ENCODE results near the gene SYDE2. TPM values are rescaled to one million over a fixed set of nuclear protein-coding genes. Genes with fewer than 3 reads are reported as not detected.

Gene SYDE2
- total and polyA plus RNA-seq, 2 experiments from 2014 or later: 5.8 to 20.1 TPM

DNA sequence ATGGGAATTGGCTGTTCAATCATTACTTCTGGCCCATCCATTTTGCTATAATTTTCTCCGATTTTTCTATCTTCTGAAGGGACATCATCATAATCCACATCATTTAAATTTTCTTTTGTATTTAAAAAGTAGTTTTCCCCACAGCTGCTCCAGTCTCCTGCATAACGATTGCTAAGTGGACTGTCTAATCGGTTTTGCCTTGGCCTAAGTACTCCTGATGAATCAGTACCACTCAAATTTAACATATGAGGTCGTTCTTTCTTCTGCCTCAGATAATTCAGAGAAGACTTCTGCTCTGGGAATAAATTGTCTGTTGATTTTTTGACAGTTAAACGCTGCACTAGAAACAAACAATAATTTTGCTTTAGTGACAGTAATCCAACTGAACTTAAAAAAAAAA is 41.9 kb downstream of the SYDE2 start:
- H3K36me3 Mint-ChIP-seq (ENCODE audit: low read depth): 0 out of 3 replicates have a peak, but pooled peaks cover 4% of the 10 kb centered on the region

More for the DNA sequence above, 41.9 kb downstream of the SYDE2 start:
- H2AFZ ChIP-seq: no peak overlapping the region
- Mint-ChIP-seq H3K9me3 (no peaks in the 10 kb centered on the region), H3K4me3 (no peak overlapping the region), H3K27me3 (ENCODE audit: insufficient read depth, low read depth, poor library complexity) (peaks cover 2% of the 10 kb centered on the region), H3K4me1 (no peaks in the 10 kb centered on the region), H3K27ac (no peak overlapping the region)
- H3K79me2 ChIP-seq (replicated peaks; ENCODE audit: insufficient read depth): no peaks in the 10 kb centered on the region
- peaks cover 5% of the 10 kb centered on the region; the same call in 1 of the 2 replicates for H3K36me3 ChIP-seq (ENCODE audit: insufficient read depth)
- H3K27ac ChIP-seq (ENCODE audit: low read depth): no peak overlapping the region
- H3F3A ChIP-seq (replicated peaks; ENCODE audit: low read depth): no peaks in the 10 kb centered on the region
- H3K4me1 ChIP-seq (ENCODE audit: insufficient read depth): no peaks in the 10 kb centered on the region
- H4K20me1 ChIP-seq (replicated peaks; ENCODE audit: insufficient read depth): no peaks in the 10 kb centered on the region
- no peak overlapping the region for H3K4me3 ChIP-seq
- TF ChIP-seq EZH2 (IDR thresholded peaks at IDR 0.05; ENCODE audit: low read depth, unreplicated experiment) (no peak), CREB1 (CRISPR knock-in tag; IDR thresholded peaks at IDR 0.05; ENCODE audit: low read depth) (no peak), ZNF331 (CRISPR knock-in tag; IDR thresholded peaks at IDR 0.05; ENCODE audit: low read depth) (no peak), CTCF (conservative IDR thresholded peaks at IDR 0.05; ENCODE audit: low read depth in 2 of 2) (no peak), POLR2AphosphoS5 (IDR thresholded peaks at IDR 0.05; ENCODE audit: low read depth) (no peak), ETS1 (IDR thresholded peaks at IDR 0.05) (no peak), ZNF114 (CRISPR knock-in tag; IDR thresholded peaks at IDR 0.05) (no peak), NANOG (IDR thresholded peaks at IDR 0.05; ENCODE audit: borderline replicate concordance) (no peak), EZH2phosphoT487 (IDR thresholded peaks at IDR 0.05; ENCODE audit: unreplicated experiment) (no peak), JUNB (IDR thresholded peaks at IDR 0.05; ENCODE audit: unreplicated experiment) (no peak), STAT1 (IDR thresholded peaks at IDR 0.05; ENCODE audit: unreplicated experiment) (no peak)
- TF ChIP-seq, protein P1, sequence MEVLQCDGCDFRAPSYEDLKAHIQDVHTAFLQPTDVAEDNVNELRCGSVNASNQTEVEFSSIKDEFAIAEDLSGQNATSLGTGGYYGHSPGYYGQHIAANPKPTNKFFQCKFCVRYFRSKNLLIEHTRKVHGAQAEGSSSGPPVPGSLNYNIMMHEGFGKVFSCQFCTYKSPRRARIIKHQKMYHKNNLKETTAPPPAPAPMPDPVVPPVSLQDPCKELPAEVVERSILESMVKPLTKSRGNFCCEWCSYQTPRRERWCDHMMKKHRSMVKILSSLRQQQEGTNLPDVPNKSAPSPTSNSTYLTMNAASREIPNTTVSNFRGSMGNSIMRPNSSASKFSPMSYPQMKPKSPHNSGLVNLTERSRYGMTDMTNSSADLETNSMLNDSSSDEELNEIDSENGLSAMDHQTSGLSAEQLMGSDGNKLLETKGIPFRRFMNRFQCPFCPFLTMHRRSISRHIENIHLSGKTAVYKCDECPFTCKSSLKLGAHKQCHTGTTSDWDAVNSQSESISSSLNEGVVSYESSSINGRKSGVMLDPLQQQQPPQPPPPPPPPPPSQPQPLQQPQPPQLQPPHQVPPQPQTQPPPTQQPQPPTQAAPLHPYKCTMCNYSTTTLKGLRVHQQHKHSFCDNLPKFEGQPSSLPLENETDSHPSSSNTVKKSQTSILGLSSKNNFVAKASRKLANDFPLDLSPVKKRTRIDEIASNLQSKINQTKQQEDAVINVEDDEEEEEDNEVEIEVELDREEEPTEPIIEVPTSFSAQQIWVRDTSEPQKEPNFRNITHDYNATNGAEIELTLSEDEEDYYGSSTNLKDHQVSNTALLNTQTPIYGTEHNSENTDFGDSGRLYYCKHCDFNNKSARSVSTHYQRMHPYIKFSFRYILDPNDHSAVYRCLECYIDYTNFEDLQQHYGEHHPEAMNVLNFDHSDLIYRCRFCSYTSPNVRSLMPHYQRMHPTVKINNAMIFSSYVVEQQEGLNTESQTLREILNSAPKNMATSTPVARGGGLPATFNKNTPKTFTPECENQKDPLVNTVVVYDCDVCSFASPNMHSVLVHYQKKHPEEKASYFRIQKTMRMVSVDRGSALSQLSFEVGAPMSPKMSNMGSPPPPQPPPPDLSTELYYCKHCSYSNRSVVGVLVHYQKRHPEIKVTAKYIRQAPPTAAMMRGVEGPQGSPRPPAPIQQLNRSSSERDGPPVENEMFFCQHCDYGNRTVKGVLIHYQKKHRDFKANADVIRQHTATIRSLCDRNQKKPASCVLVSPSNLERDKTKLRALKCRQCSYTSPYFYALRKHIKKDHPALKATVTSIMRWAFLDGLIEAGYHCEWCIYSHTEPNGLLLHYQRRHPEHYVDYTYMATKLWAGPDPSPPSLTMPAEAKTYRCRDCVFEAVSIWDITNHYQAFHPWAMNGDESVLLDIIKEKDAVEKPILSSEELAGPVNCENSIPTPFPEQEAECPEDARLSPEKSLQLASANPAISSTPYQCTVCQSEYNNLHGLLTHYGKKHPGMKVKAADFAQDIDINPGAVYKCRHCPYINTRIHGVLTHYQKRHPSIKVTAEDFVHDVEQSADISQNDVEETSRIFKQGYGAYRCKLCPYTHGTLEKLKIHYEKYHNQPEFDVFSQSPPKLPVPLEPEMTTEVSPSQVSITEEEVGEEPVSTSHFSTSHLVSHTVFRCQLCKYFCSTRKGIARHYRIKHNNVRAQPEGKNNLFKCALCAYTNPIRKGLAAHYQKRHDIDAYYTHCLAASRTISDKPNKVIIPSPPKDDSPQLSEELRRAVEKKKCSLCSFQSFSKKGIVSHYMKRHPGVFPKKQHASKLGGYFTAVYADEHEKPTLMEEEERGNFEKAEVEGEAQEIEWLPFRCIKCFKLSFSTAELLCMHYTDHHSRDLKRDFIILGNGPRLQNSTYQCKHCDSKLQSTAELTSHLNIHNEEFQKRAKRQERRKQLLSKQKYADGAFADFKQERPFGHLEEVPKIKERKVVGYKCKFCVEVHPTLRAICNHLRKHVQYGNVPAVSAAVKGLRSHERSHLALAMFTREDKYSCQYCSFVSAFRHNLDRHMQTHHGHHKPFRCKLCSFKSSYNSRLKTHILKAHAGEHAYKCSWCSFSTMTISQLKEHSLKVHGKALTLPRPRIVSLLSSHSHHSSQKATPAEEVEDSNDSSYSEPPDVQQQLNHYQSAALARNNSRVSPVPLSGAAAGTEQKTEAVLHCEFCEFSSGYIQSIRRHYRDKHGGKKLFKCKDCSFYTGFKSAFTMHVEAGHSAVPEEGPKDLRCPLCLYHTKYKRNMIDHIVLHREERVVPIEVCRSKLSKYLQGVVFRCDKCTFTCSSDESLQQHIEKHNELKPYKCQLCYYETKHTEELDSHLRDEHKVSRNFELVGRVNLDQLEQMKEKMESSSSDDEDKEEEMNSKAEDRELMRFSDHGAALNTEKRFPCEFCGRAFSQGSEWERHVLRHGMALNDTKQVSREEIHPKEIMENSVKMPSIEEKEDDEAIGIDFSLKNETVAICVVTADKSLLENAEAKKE (CRISPR knock-in tag; IDR thresholded peaks at IDR 0.05): no peak
- TF ChIP-seq, protein P2, sequence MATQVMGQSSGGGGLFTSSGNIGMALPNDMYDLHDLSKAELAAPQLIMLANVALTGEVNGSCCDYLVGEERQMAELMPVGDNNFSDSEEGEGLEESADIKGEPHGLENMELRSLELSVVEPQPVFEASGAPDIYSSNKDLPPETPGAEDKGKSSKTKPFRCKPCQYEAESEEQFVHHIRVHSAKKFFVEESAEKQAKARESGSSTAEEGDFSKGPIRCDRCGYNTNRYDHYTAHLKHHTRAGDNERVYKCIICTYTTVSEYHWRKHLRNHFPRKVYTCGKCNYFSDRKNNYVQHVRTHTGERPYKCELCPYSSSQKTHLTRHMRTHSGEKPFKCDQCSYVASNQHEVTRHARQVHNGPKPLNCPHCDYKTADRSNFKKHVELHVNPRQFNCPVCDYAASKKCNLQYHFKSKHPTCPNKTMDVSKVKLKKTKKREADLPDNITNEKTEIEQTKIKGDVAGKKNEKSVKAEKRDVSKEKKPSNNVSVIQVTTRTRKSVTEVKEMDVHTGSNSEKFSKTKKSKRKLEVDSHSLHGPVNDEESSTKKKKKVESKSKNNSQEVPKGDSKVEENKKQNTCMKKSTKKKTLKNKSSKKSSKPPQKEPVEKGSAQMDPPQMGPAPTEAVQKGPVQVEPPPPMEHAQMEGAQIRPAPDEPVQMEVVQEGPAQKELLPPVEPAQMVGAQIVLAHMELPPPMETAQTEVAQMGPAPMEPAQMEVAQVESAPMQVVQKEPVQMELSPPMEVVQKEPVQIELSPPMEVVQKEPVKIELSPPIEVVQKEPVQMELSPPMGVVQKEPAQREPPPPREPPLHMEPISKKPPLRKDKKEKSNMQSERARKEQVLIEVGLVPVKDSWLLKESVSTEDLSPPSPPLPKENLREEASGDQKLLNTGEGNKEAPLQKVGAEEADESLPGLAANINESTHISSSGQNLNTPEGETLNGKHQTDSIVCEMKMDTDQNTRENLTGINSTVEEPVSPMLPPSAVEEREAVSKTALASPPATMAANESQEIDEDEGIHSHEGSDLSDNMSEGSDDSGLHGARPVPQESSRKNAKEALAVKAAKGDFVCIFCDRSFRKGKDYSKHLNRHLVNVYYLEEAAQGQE (IDR thresholded peaks at IDR 0.05; ENCODE audit: unreplicated experiment): no peak
- H3K4me2 ChIP-seq: no peak overlapping the region
- DNase-seq (ENCODE audit: low spot score) (no peak), ATAC-seq (no peak)
- no peaks in the 10 kb centered on the region for H3K27me3 ChIP-seq (ENCODE audit: insufficient read depth)
- no peaks in the 10 kb centered on the region for H3K9me2 ChIP-seq (ENCODE audit: insufficient read depth)

Data from GM23338 (cell line).